ENCODE results near the gene LRP1B. TPM values are rescaled to one million over a fixed set of nuclear protein-coding genes. Genes with fewer than 3 reads are reported as not detected.

The LRP1B gene
- not detected in 2 replicates for total RNA-seq (2014; rRNA removed; shearing (Covaris generic))
- not detected in 2 replicates for polyA plus RNA-seq (2016; fragmentation: Nextera tagmentation; extraction: Ambion mirVana)

GRCh38 chr2:142131010-142131669, at the start of gene LRP1B:
LRP1B (minus strand) TSS chr2:142131016; CDS start chr2:142130729, 287 bp downstream.
- H3K9me2 ChIP-seq (ENCODE audit: insufficient read depth), result no peaks in the 10 kb centered on the region

GRCh38 chr2:142179686-142180085, 48.9 kb upstream of the LRP1B start:
- Histone ChIP-seq H2AFZ (no peak overlapping the region), H3K9me2 (ENCODE audit: insufficient read depth) (no peaks in the 10 kb centered on the region), H3K36me3 (ENCODE audit: low read depth) (no peaks in the 10 kb centered on the region), H3K27ac (no peak overlapping the region), H3K79me2 (ENCODE audit: insufficient read depth) (no peaks in the 10 kb centered on the region), H3K4me3 (no peak overlapping the region), H3K27me3 (replicated peaks; ENCODE audit: insufficient read depth) (no peaks in the 10 kb centered on the region), H3F3A (ENCODE audit: insufficient read depth) (no peaks in the 10 kb centered on the region), H3K4me2 (ENCODE audit: unreplicated experiment) (no peak overlapping the region), H3K4me1 (ENCODE audit: insufficient read depth) (no peaks in the 10 kb centered on the region), H3K9ac (no peak overlapping the region), H3K9me3 (ENCODE audit: low read depth) (no peaks in the 10 kb centered on the region), H4K20me1 (ENCODE audit: insufficient read depth) (no peaks in the 10 kb centered on the region)
- in situ Hi-C loops (cut with MboI), result loop anchor here (25.0 kb wide), 1 partner anchor 808 kb away; no protein-coding TSS in a partner anchor
- TF ChIP-seq EZH2phosphoT487 (IDR thresholded peaks at IDR 0.05; ENCODE audit: insufficient read depth, low read depth) (no peak), EZH2 (IDR thresholded peaks at IDR 0.05; ENCODE audit: insufficient read depth, poor library complexity, severe bottlenecking) (no peak)
- WGBS, 2 experiments (ENCODE audit: low coverage in 1 of 2, low lambda C conversion rate in 2 of 2, missing lambda C conversion rate in 2 of 2), result 79 to 89% methylated on average over 1 of the region's 1 CpG
- peak; percentile 3 for DNase-seq

More at GRCh38 chr2:142131010-142131669, at the start of gene LRP1B:
- peak within 1 kb of the TSS; percentile 17; the same call in 1 of the 2 replicates for H3K9ac ChIP-seq
- H3K4me3 ChIP-seq, result peak within 1 kb of the TSS; percentile 73
- no peaks in the 10 kb centered on the region for H3K79me2 ChIP-seq (ENCODE audit: insufficient read depth)
- no peak for TF ChIP-seq EZH2phosphoT487 (IDR thresholded peaks at IDR 0.05; ENCODE audit: insufficient read depth, low read depth)
- TF ChIP-seq EZH2 (IDR thresholded peaks at IDR 0.05; ENCODE audit: insufficient read depth, poor library complexity, severe bottlenecking), result no peak
- in situ Hi-C loops (cut with MboI), result no loop called here
- H3F3A ChIP-seq (ENCODE audit: insufficient read depth), result no peaks in the 10 kb centered on the region
- no peak within 1 kb of the TSS for H3K27ac ChIP-seq
- peak within 1 kb of the TSS; percentile 77 for H2AFZ ChIP-seq
- no peaks in the 10 kb centered on the region for H3K36me3 ChIP-seq (ENCODE audit: low read depth)
- peak; percentile 46 for DNase-seq
- peak within 1 kb of the TSS; percentile 81 for H3K4me2 ChIP-seq (ENCODE audit: unreplicated experiment)
- H3K4me1 ChIP-seq (ENCODE audit: insufficient read depth), result peaks cover 6% of the 10 kb centered on the region; the same call in 1 of the 2 replicates
- H3K9me3 ChIP-seq (ENCODE audit: low read depth), result no peaks in the 10 kb centered on the region
- 1 to 2% methylated on average over 21 of the region's 21 CpGs for WGBS, 2 experiments (ENCODE audit: low coverage in 1 of 2, low lambda C conversion rate in 2 of 2, missing lambda C conversion rate in 2 of 2)
- no peaks in the 10 kb centered on the region for H4K20me1 ChIP-seq (ENCODE audit: insufficient read depth)
- H3K27me3 ChIP-seq (replicated peaks; ENCODE audit: insufficient read depth), result peaks cover 43% of the 10 kb centered on the region

- Histone ChIP-seq H4K20me1 (ENCODE audit: insufficient read depth) (no peaks in the 10 kb centered on the region), H3K27me3 (replicated peaks; ENCODE audit: insufficient read depth) (no peaks in the 10 kb centered on the region), H3K4me2 (ENCODE audit: unreplicated experiment) (no peak overlapping the region), H3K79me2 (ENCODE audit: insufficient read depth) (no peaks in the 10 kb centered on the region), H2AFZ (no peak overlapping the region), H3K4me1 (ENCODE audit: insufficient read depth) (no peaks in the 10 kb centered on the region), H3K9ac (no peak overlapping the region), H3K4me3 (no peak overlapping the region), H3K27ac (no peak overlapping the region), H3F3A (ENCODE audit: insufficient read depth) (no peaks in the 10 kb centered on the region), H3K9me2 (ENCODE audit: insufficient read depth) (no peaks in the 10 kb centered on the region), H3K36me3 (ENCODE audit: low read depth) (no peaks in the 10 kb centered on the region), H3K9me3 (ENCODE audit: low read depth) (no peaks in the 10 kb centered on the region)
- DNase-seq, result no peak
- WGBS, 2 experiments (ENCODE audit: low coverage in 1 of 2, low lambda C conversion rate in 2 of 2, missing lambda C conversion rate in 2 of 2), result 81 to 88% methylated on average over 1 of the region's 1 CpG
- in situ Hi-C loops (cut with MboI), result loop anchor here (25.0 kb wide), 1 partner anchor 809 kb away; no protein-coding TSS in a partner anchor
- no peak for TF ChIP-seq EZH2 (IDR thresholded peaks at IDR 0.05; ENCODE audit: insufficient read depth, poor library complexity, severe bottlenecking)
- TF ChIP-seq EZH2phosphoT487 (IDR thresholded peaks at IDR 0.05; ENCODE audit: insufficient read depth, low read depth), result no peak
Observed at GRCh38 chr2:142178604-142179003, 47.8 kb upstream of the LRP1B start.

- DNase-seq, result no peak
- Histone ChIP-seq H4K20me1 (ENCODE audit: insufficient read depth) (no peaks in the 10 kb centered on the region), H3K9me2 (ENCODE audit: insufficient read depth) (no peaks in the 10 kb centered on the region), H3K27ac (no peak overlapping the region), H3K27me3 (replicated peaks; ENCODE audit: insufficient read depth) (no peaks in the 10 kb centered on the region), H3K79me2 (ENCODE audit: insufficient read depth) (no peaks in the 10 kb centered on the region), H3K4me1 (ENCODE audit: insufficient read depth) (no peaks in the 10 kb centered on the region), H3K36me3 (ENCODE audit: low read depth) (no peaks in the 10 kb centered on the region), H3F3A (ENCODE audit: insufficient read depth) (no peaks in the 10 kb centered on the region), H3K4me3 (no peak overlapping the region), H3K4me2 (ENCODE audit: unreplicated experiment) (no peak overlapping the region), H3K9ac (no peak overlapping the region), H3K9me3 (ENCODE audit: low read depth) (no peaks in the 10 kb centered on the region), H2AFZ (no peak overlapping the region)
- TF ChIP-seq EZH2phosphoT487 (IDR thresholded peaks at IDR 0.05; ENCODE audit: insufficient read depth, low read depth), result no peak
- TF ChIP-seq EZH2 (IDR thresholded peaks at IDR 0.05; ENCODE audit: insufficient read depth, poor library complexity, severe bottlenecking), result no peak
- WGBS, 2 experiments (ENCODE audit: low coverage in 1 of 2, low lambda C conversion rate in 2 of 2, missing lambda C conversion rate in 2 of 2), result 0% methylated on average over 1 of the region's 1 CpG
- in situ Hi-C loops (cut with MboI), result loop anchor here (25.0 kb wide), 1 partner anchor 810 kb away; no protein-coding TSS in a partner anchor
Observed at GRCh38 chr2:142176941-142177340, 46.1 kb upstream of the LRP1B start.
